ENCODE measurements around the gene MORF4L1. TPM values are rescaled to one million over a fixed set of nuclear protein-coding genes. Genes with fewer than 3 reads are reported as not detected.
"Not testable (repeated sequence)": the region's sequence is repeated elsewhere in the genome, so short reads cannot be mapped to it uniquely, and the experiment has no call there.

The MORF4L1 gene
- total RNA-seq, 1 experiment from 2014 or later = 360 TPM

GRCh38 chr15:78902281-78903032, 29.8 kb downstream of the MORF4L1 start:
- intact Hi-C loops (cut with micrococcal nuclease; ENCODE audit: unreplicated experiment); in situ Hi-C loops (cut with HindIII; ENCODE audit: low pct_unique_long_range_greater_than_20kb, low sequenced_read_pairs); H3K4me3 ChIP-seq (ENCODE audit: low read depth in 2 of 2, low read length in 2 of 2); H3K4me1 ChIP-seq (ENCODE audit: control insufficient read depth, insufficient read depth, low read length); H3K27me3 ChIP-seq (ENCODE audit: control insufficient read depth, insufficient read depth, low read length); CTCF ChIA-PET; ATAC-seq; H3K9me3 ChIP-seq (ENCODE audit: control insufficient read depth, insufficient read depth, low read depth, low read length); BruUV-seq (replicated peaks); DNase-seq (ENCODE audit: low read depth, low spot score); H3K27ac ChIP-seq (ENCODE audit: low read length): not testable (repeated sequence)
- peaks cover 49% of the 10 kb centered on the region for H3K36me3 ChIP-seq (ENCODE audit: control insufficient read depth, insufficient read depth, low read length)
- POLR2A ChIA-PET = interaction anchor here (0.5 kb wide), 1 partner anchor 1065 kb away, joined by 3 read pairs; no protein-coding TSS in a partner anchor

GRCh38 chr15:78904599-78905358, 32.1 kb downstream of the MORF4L1 start:
- H3K27me3 ChIP-seq (ENCODE audit: control insufficient read depth, insufficient read depth, low read length) = no peaks in the 10 kb centered on the region
- H3K36me3 ChIP-seq (ENCODE audit: control insufficient read depth, insufficient read depth, low read length) = peaks cover 36% of the 10 kb centered on the region
- H3K4me1 ChIP-seq (ENCODE audit: control insufficient read depth, insufficient read depth, low read length) = peaks cover 3% of the 10 kb centered on the region; the same call in 1 of the 2 replicates
- H3K9me3 ChIP-seq (ENCODE audit: control insufficient read depth, insufficient read depth, low read depth, low read length) = no peaks in the 10 kb centered on the region
- POLR2A ChIA-PET = interaction anchor here (0.6 kb wide), 1 partner anchor 275 kb away, joined by 3 read pairs; no protein-coding TSS in a partner anchor
- in situ Hi-C loops (cut with HindIII; ENCODE audit: low pct_unique_long_range_greater_than_20kb, low sequenced_read_pairs) = no loop called here
- intact Hi-C loops (cut with micrococcal nuclease; ENCODE audit: unreplicated experiment) = no loop called here
- no peak overlapping the region for H3K27ac ChIP-seq (ENCODE audit: low read length)
- TF ChIP-seq TCF7L2 (IDR thresholded peaks at IDR 0.05; ENCODE audit: low read depth, low read length) (no peak), REST (IDR thresholded peaks at IDR 0.05; ENCODE audit: insufficient read depth in 1 of 2, low read depth in 2 of 2, low read length in 1 of 2) (no peak), SIN3A (IDR thresholded peaks at IDR 0.05; ENCODE audit: borderline replicate concordance, insufficient read depth, low read depth, low read length) (no peak), POLR2AphosphoS5 (IDR thresholded peaks at IDR 0.05; ENCODE audit: low read depth, low read length) (no peak), CTCF (IDR thresholded peaks at IDR 0.05) (no peak)
- no TSS peak for BruUV-seq (replicated peaks)
- no peak overlapping the region for H3K4me3 ChIP-seq (ENCODE audit: low read depth in 2 of 2, low read length in 2 of 2)
- ATAC-seq = no peak
- CTCF ChIA-PET = no interaction called here
- DNase-seq (ENCODE audit: low read depth, low spot score) = no peak

GRCh38 chr15:78906316-78906620, 33.6 kb downstream of the MORF4L1 start:
- H3K36me3 ChIP-seq (ENCODE audit: control insufficient read depth, insufficient read depth, low read length) = peaks cover 29% of the 10 kb centered on the region
- TF ChIP-seq POLR2AphosphoS5 (IDR thresholded peaks at IDR 0.05; ENCODE audit: low read depth, low read length) (0 out of 2 replicates have a peak, but pooled peaks have one; percentile 41), TCF7L2 (IDR thresholded peaks at IDR 0.05; ENCODE audit: low read depth, low read length) (no peak)
- H3K4me1 ChIP-seq (ENCODE audit: control insufficient read depth, insufficient read depth, low read length) = peaks cover 3% of the 10 kb centered on the region; the same call in 1 of the 2 replicates
- no TSS peak for BruUV-seq (replicated peaks)
- in situ Hi-C loops (cut with HindIII; ENCODE audit: low pct_unique_long_range_greater_than_20kb, low sequenced_read_pairs) (no loop called here), intact Hi-C loops (cut with micrococcal nuclease; ENCODE audit: unreplicated experiment) (no loop called here)
- no peaks in the 10 kb centered on the region for H3K27me3 ChIP-seq (ENCODE audit: control insufficient read depth, insufficient read depth, low read length)
- ATAC-seq = no peak
- H3K4me3 ChIP-seq (ENCODE audit: low read depth in 2 of 2, low read length in 2 of 2) = no peak overlapping the region
- ChIA-PET POLR2A (no interaction called here), CTCF (no interaction called here)
- no peaks in the 10 kb centered on the region for H3K9me3 ChIP-seq (ENCODE audit: control insufficient read depth, insufficient read depth, low read depth, low read length)
- no peak overlapping the region for H3K27ac ChIP-seq (ENCODE audit: low read length)
- peak; percentile 32 for DNase-seq (ENCODE audit: low read depth, low spot score)

Data from Panc1 (cell line).